Measurements from ENCODE around the gene OR8D4.
"Not testable (repeated sequence)": the region's sequence is repeated elsewhere in the genome, so short reads cannot be mapped to it uniquely, and the experiment has no call there.

The OR8D4 gene

DNA sequence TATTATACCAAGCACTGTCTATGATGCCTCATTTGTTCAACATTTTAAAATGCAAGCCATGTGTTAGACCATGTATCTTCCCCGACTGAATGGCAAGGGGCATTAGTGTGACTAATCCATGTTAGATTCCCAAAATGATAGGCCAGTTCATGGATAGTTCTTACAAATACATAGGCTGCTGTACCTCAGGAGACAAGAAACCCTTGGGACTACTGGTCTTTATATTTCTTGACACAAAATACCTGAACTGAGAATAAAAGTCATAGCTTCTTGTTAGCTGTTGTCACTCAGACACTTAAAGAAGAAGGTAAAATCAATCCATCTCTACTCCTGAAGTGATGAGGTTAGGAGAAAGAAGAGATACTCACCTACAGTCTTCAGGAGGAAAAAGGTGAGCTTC lies at the start of gene OR8D4:
Gene OR8D4, plus strand, starts transcription at position 301 of the 400 bp plus-strand sequence. CDS start 4,265 bp downstream, outside the sequence.
- DNase-seq = no peak

DNA sequence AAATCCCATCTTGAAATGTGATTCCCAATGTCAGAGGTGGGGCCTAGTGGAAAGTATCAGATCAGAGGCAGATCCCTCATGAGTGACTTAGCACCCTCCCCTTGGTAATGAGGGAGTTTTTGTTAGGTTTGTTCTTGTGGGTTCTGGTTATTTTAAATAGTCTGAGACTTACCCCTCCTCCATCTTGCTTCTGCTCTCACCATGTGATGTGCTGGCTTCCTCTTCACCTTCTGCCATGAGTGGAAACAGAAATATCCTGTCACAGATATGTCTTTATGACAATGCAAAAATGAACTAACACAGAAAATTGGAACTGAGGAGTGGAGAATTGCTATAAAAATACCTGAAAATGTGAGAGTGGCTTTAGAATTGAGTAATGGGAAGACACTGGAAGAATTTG lies 49.6 kb upstream of the OR8D4 start:
- DNase-seq = no peak

DNA sequence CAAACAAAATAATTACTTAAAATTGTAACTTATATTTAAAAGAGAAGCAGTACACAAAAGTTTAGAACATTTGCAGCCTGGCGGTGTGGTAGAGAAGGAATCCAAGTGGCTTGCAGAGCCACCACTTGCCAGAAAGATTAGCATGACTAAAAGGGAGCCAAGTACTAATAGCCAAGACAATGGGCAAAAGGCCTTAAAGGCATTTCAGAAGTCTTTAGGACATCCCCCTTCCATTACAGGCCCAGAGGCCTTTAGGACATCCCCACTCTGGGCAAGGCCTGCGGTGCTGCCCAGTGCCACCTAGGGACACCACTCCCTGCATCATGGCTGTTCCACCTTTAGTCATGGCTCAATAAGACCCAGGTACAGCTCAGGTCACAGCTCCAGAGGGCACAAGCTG lies 48.9 kb upstream of the OR8D4 start:
- no peak for DNase-seq

- DNase-seq = no peak
Measured at GRCh38 chr11:123856444-123856843, 45.5 kb upstream of the OR8D4 start.

DNA sequence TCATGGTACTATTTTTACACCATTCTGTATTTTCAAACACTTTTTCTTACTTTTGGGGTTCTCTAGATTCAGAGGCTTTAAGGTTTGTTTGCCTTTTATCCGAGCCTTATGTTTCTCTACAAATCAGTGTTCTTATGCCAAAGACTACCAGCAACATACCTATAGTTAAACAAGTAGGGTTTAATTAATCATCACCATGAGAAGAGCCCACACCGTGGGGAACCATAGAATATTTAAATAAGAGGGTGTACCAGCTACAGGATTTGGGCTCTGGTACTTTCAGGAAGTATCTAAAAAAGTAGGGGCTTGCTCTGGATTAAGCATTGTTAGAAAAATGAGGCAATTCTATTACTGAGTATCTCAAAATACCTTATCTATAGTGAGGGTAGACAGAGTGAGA lies 42.2 kb upstream of the OR8D4 start:
- no peak for DNase-seq

GRCh38 chr11:123865293-123865692 lies 36.7 kb upstream of the OR8D4 start:
- not testable (repeated sequence) for DNase-seq

DNA sequence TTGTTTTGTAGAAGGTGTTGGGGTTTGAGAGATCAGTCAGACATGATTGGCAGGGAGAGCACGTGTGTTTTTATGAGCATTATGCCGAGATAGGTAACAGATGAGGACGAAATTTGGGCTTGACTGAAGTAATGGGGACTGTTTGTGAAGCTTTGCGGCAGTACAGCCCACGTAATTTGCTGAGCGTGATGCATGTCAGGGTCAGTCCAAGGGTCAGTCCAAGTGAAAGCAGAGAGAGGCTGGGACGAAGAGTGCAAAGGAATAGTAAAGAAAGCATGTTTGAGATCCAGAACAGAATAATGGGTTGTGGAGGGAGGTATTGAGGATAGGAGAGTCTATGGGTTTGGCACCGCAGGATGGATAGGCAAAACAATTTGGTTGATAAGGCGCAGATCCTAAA lies 34.2 kb upstream of the OR8D4 start:
- DNase-seq = not testable (repeated sequence)

GRCh38 chr11:123880912-123881311 lies 21.1 kb upstream of the OR8D4 start:
- no peak for DNase-seq

DNA sequence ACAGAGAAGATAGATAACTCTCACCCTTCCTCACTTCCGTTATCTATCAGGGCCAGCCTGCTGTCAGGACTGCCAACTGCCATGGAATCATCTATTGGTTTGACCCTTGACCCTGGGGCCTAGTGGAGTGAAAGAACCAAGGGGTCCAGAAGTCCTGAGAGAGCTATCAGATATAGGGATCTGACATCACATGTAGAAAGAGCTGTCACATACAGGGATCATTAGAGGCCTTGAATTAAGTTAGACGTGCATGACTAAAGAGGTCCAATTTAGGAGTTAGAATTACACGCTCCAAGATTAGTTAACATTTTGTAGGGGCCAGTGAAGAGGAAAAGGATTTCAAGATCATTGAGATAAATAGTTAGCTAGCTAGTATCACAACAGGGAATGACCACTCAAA lies 16.4 kb upstream of the OR8D4 start, which contains the start of gene TMEM225:
Gene TMEM225, minus strand, starts transcription at position 101 of the 400 bp plus-strand sequence. CDS start 245 bp downstream, outside the sequence.
- DNase-seq = no peak

DNA sequence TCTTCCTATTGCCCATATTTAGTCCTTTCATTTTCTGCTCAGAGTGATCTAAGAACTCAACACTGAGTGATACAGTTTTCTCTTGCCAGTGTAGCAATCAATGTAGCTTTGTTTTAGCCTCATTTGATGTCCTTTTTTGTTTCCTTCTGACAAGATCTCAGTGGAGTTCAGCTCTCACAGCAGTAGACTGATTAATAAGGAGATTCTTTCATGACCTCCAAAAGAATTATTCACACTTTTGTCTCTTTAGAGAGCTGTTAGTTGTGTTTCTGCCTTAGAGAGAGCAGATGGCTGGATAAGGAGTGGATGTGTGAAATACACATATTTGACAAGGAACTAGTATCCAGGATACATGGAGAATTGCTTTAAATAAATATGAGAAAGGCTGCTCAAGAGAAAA lies 9.9 kb upstream of the OR8D4 start:
- DNase-seq = no peak

DNA sequence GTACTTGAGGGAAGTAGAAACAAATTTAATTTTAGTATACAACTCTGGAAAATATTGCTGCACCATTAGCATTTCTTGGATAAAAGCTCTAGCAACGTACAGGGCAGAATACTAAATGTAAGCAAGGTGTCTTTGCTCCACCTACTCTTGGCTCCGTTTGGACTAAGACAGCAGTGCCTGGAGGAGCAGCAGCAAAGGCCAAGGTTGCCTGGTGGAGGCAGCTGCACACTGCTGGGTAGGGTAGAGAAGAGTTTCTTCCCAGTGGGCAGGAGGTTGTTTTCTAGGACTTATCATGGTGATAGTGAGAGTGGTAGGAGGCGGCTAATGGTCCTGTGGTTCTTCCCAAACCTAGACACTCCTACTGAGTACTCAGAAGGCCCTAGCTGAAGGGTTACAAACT lies 2.2 kb upstream of the OR8D4 start:
- DNase-seq = no peak

DNA sequence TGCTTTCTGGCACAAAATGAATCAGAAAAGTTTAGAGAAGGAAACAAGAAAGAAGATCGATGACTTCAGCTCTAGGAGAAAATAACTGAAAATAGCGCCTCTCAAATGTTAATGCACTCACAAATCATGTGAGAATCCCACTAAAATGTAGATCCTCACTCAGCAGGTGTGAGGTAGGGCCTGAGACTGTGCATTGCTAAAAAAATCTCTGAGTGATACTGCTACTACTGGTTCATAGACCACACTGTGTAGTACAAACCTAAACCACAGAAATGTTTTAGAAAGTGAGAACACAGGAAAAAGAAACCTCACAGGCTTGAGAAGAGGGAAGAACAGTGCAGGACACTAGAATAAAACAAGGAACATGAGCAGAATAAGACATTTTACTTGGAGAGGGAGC lies 2.0 kb downstream of the OR8D4 start:
- no peak for DNase-seq

DNA sequence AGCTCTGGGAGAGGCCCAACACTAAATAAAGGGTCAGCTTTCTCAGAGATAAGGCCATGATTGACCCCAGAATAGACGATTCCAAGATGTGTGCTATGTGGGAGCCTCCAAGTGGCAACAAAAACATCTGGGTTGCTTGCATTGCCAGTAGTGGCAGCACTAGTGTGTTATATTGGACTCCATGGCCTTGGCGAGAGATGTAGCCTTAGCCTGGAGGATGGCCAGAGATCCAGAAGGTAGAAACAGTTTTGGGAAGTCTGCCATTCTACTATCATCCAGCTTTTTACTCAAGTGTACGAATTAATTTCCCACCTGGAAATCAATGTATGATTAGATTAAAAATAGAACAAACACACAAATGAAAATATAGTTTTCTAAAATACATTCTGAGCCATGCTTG lies 3.0 kb downstream of the OR8D4 start:
- DNase-seq = no peak

GRCh38 chr11:123905826-123906225 lies 3.9 kb downstream of the OR8D4 start:
- DNase-seq = no peak

DNA sequence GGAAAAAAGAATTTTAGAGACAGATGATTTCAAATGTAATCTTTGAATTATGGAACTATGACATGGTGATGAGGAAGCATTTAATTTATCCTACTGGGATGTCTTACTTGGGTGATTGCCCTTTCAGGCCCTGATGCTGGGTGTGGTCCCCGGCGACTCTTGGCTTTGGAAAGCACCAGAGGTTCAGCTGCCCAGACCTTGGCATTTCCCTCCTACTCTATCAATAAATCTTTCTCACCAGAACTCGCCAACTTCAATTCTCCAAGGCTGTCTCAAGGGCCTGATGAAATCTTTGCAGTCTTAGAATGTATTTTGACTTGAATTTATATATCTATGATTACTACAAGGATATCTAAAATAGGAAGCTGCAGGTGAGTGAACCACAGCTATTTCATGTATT lies 19.0 kb downstream of the OR8D4 start:
- DNase-seq = no peak

DNA sequence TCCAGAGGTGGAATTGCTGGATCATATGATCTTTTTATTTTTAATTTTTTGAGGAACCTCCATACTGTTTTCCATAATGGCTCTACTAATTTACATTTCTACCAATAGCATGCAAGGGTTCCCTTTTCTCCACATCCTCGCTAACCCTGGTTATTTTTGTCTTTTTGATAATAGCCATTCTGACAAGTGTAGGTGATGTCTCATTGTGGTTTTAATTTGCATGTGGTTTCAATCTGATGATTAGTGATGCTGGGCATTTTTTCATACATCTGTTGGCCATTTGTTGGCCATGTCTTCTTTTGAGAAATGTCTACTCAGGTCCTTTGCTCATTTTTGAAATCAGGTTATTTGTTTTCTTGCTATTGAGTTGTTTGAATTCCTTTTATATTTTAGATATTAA lies 22.1 kb downstream of the OR8D4 start:
- no peak for DNase-seq

GRCh38 chr11:123939317-123939716 lies 37.4 kb downstream of the OR8D4 start, which contains the start of gene OR4D5:
Gene OR4D5 (plus strand): TSS chr11:123939617. CDS start chr11:123939617, 0 bp downstream.
- DNase-seq = no peak

DNA sequence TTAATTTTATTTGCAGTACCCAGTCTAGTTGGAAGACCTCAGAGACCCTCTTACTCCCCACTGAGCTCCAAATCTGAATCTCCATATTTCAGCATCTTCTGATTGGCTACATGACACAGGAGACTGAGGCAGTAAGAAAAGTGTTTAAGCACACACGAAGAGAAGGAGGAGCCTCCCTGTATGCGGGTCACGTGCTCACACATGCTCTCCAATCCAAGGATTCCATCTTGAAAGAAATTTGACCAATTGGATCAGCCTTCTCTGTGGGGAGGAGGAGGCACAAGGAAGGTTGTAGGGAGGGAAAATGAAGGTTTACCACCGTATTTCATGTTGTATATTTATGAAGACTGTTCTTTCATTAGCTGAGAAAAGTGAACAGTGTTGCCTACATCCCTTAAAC lies 40.4 kb downstream of the OR8D4 start:
- no peak for DNase-seq

GRCh38 chr11:123943738-123944137 lies 41.8 kb downstream of the OR8D4 start, which contains the start of gene OR6T1:
Gene OR6T1 (minus strand): TSS chr11:123943838. CDS start chr11:123943838, 0 bp downstream.
- DNase-seq = no peak

DNA sequence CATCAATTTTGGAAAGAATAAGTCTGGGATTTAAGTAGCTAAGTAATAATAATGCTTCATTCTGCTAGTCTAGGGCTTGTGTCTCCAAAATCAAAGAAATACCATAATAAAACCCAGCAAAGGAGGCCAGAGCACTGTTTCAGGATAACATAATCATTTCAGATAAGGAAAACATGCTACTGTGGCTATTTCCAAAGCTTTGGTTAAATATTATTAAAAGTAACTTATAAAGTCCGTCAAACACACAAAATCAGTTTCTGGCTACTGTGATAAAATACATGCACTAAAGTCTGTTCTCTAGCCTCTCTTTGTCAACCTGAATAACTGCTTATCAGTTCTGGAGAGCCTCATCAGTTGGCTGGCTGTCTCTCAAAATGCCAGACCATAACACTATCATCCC lies 43.2 kb downstream of the OR8D4 start:
- DNase-seq = no peak

- DNase-seq = no peak
Measured at GRCh38 chr11:123956752-123957151, 54.8 kb downstream of the OR8D4 start.
